Coronary artery (tissue), 2 donors: ENCODE results near the gene PPIP5K2.
"Not testable (repeated sequence)": the region's sequence is repeated elsewhere in the genome, so short reads cannot be mapped to it uniquely, and the experiment has no call there.

Experiments
- DNase-seq: peaks from one replicate; pipeline ENCODE4 v3.0.0-alpha.2; 2017; ENCODE audit warnings: low spot score
- H3K27ac ChIP-seq, 2 donors: fragments of 200-600 bp; sonication (generic); one replicate each; pipeline ENCODE4 v1.5.1; 2016 to 2019
- H3K4me3 ChIP-seq: fragments of 200-600 bp; sonication (generic); 2 replicates; pipeline ENCODE4 v1.5.1; 2016; ENCODE audit warnings: mild to moderate bottlenecking, moderate library complexity
- CTCF ChIP-seq: fragments of 200-600 bp; sonication (generic); IDR thresholded peaks from one replicate; pipeline ENCODE4 v1.5.1; 2019; ENCODE audit warnings: antibody characterized with exemption

The PPIP5K2 gene

GRCh38 chr5:103119765-103120606 lies at the start of gene PPIP5K2, which contains the start of gene GIN1:
Gene PPIP5K2, plus strand, starts transcription at chr5:103120301. Its CDS starts 9,289 bp downstream, at chr5:103129590.
Gene GIN1, minus strand, starts transcription at chr5:103120138. Its CDS starts 11,431 bp downstream, at chr5:103108707.
- no peak for TF ChIP-seq CTCF
- DNase-seq, result peak; percentile 98
- Histone ChIP-seq H3K27ac (peak within 1 kb of the TSS; percentile 82 to 89), H3K4me3 (peak within 1 kb of the TSS; percentile 92)

GRCh38 chr5:103073500-103073899 lies 46.6 kb upstream of the PPIP5K2 start:
- H3K27ac ChIP-seq, H3K4me3 ChIP-seq, DNase-seq: not testable (repeated sequence)

GRCh38 chr5:103075442-103075841 lies 44.7 kb upstream of the PPIP5K2 start:
- DNase-seq, result no peak
- Histone ChIP-seq H3K27ac (no peak overlapping the region), H3K4me3 (no peak overlapping the region)
- TF ChIP-seq CTCF, result no peak

GRCh38 chr5:103079796-103080195 lies 40.3 kb upstream of the PPIP5K2 start:
- DNase-seq, result no peak
- H3K4me3 ChIP-seq, result no peak overlapping the region
- no peak overlapping the region for H3K27ac ChIP-seq
- TF ChIP-seq CTCF, result no peak

GRCh38 chr5:103086547-103086946 lies 33.6 kb upstream of the PPIP5K2 start:
- DNase-seq, result no peak
- no peak for TF ChIP-seq CTCF
- no peak overlapping the region for H3K27ac ChIP-seq
- no peak overlapping the region for H3K4me3 ChIP-seq

- TF ChIP-seq CTCF, result no peak
- no peak overlapping the region for H3K27ac ChIP-seq
- no peak for DNase-seq
- no peak overlapping the region for H3K4me3 ChIP-seq
Measured at GRCh38 chr5:103089272-103089671, 30.8 kb upstream of the PPIP5K2 start.

- no peak for DNase-seq
- Histone ChIP-seq H3K27ac (no peak overlapping the region), H3K4me3 (no peak overlapping the region)
- TF ChIP-seq CTCF, result no peak
Measured at GRCh38 chr5:103090791-103091190, 29.3 kb upstream of the PPIP5K2 start.
